ENCODE measurements around the gene ITGA8.

ITGA8 gene

DNA sequence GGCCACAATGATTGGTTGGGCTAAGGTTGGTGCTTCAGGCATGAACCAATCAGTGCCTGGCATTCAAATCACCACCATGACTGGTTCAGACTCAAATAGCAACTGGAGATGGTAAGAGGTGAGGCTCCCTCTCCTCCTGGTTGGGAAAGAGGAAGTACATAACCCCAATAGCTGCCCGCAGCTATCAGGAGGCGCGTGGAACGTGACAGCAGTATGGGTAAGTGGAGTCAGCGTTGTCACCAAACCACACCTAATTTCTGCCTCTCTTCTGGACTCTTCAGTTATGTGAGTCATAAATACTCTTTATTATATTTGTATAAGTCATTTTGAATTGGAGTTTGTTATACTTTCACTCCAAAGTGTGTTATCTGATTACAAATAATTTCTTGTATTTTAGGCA, 17.9 kb upstream of the ITGA8 start:
- ChIA-PET CTCF (no interaction called here), POLR2A (no interaction called here)
- peaks cover 0 to 7% (median 2%) of the 10 kb centered on the region in 5 experiments for H3K27me3 ChIP-seq (replicated peaks in 2 of 5; ENCODE audit: control insufficient read depth in 4 of 5, insufficient read depth in 5 of 5, low read length in 4 of 5)
- no peaks in the 10 kb centered on the region for H3K9me3 ChIP-seq (ENCODE audit: control extremely low read depth in 1 of 5, control insufficient read depth in 4 of 5, insufficient read depth in 2 of 5, low read depth in 1 of 5, low read length in 4 of 5)
- H3K4me1 ChIP-seq (ENCODE audit: control extremely low read depth in 1 of 4, control insufficient read depth in 4 of 4, insufficient read depth in 4 of 4, low read length in 3 of 4), result no peaks in the 10 kb centered on the region
- H3K4me3 ChIP-seq (ENCODE audit: control insufficient read depth in 1 of 7, extremely low read depth in 1 of 7, insufficient read depth in 4 of 7, low read depth in 2 of 7, low read length in 6 of 7), result no peak overlapping the region
- H3K36me3 ChIP-seq (ENCODE audit: control insufficient read depth in 4 of 4, insufficient read depth in 4 of 4, low read length in 3 of 4), result no peaks in the 10 kb centered on the region
- DNase-seq, result peak in 1 of 3 donors; percentile 4
- no peak overlapping the region for H3K27ac ChIP-seq (ENCODE audit: insufficient read depth in 1 of 2, low read depth in 1 of 2, low read length in 2 of 2, poor library complexity in 1 of 2, severe bottlenecking in 2 of 2)
- no CpG with 5 or more reads among the region's 5 CpGs for WGBS (ENCODE audit: insufficient coverage)

DNA sequence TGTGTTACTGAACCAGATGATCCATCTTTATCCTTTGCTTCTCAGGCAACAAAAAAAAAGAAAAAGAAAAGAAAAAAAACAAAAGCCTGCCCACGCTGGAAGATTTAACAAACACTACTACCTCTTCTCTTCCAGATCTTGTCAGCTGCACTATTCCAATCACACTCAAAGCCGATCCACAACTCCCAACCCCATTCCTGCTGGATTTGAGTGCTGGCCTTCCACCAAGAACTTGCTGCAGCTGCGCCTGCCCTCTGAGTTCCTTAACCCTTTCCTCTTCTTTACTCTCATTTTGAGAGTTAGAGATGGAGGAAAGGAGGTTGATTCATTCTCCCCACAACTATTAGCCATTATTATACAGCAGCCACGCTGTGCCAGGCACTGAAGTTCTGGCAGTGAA, 16.0 kb upstream of the ITGA8 start:
- CTCF ChIA-PET, result interaction anchor here (0.6 kb wide), 1 partner anchor 620 kb away, joined by 4 read pairs; no protein-coding TSS in a partner anchor
- Histone ChIP-seq H3K4me3 (ENCODE audit: control insufficient read depth in 1 of 7, extremely low read depth in 1 of 7, insufficient read depth in 4 of 7, low read depth in 2 of 7, low read length in 6 of 7) (no peak overlapping the region), H3K27ac (ENCODE audit: insufficient read depth in 1 of 2, low read depth in 1 of 2, low read length in 2 of 2, poor library complexity in 1 of 2, severe bottlenecking in 2 of 2) (no peak overlapping the region), H3K4me1 (ENCODE audit: control extremely low read depth in 1 of 4, control insufficient read depth in 4 of 4, insufficient read depth in 4 of 4, low read length in 3 of 4) (no peaks in the 10 kb centered on the region), H3K27me3 (replicated peaks in 2 of 5; ENCODE audit: control insufficient read depth in 4 of 5, insufficient read depth in 5 of 5, low read length in 4 of 5) (peaks cover 0 to 5% (median 2%) of the 10 kb centered on the region in 5 experiments), H3K9me3 (ENCODE audit: control extremely low read depth in 1 of 5, control insufficient read depth in 4 of 5, insufficient read depth in 2 of 5, low read depth in 1 of 5, low read length in 4 of 5) (no peaks in the 10 kb centered on the region), H3K36me3 (ENCODE audit: control insufficient read depth in 4 of 4, insufficient read depth in 4 of 4, low read length in 3 of 4) (no peaks in the 10 kb centered on the region)
- WGBS (ENCODE audit: insufficient coverage), result 50% methylated on average over 1 of the region's 4 CpGs
- POLR2A ChIA-PET, result no interaction called here
- no peak for DNase-seq

DNA sequence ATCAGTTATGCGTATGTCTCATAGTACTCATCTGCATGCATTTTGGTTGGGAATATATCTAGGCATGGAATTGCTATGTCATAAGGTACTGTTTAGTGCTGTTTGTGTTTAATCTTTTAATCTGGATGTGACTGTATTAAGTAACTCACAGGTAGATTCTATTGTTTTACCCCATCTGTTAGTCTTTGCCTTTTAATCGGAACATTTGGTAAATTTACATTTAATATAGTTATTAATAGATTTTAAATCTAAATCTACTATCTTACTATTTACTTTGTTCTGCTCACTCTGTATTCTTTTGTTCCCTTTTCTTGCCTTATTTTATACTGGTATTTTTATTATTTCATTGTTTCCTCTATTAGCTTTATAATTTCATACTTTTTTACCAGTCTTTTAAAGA, 10.6 kb upstream of the ITGA8 start:
- Histone ChIP-seq H3K9me3 (ENCODE audit: control extremely low read depth in 1 of 5, control insufficient read depth in 4 of 5, insufficient read depth in 2 of 5, low read depth in 1 of 5, low read length in 4 of 5) (peaks cover 0 to 3% (median 0%) of the 10 kb centered on the region in 5 experiments), H3K27ac (ENCODE audit: insufficient read depth in 1 of 2, low read depth in 1 of 2, low read length in 2 of 2, poor library complexity in 1 of 2, severe bottlenecking in 2 of 2) (no peak overlapping the region), H3K36me3 (ENCODE audit: control insufficient read depth in 4 of 4, insufficient read depth in 4 of 4, low read length in 3 of 4) (no peaks in the 10 kb centered on the region), H3K27me3 (replicated peaks in 2 of 5; ENCODE audit: control insufficient read depth in 4 of 5, insufficient read depth in 5 of 5, low read length in 4 of 5) (peaks cover 0 to 12% (median 3%) of the 10 kb centered on the region in 5 experiments), H3K4me1 (ENCODE audit: control extremely low read depth in 1 of 4, control insufficient read depth in 4 of 4, insufficient read depth in 4 of 4, low read length in 3 of 4) (no peaks in the 10 kb centered on the region), H3K4me3 (ENCODE audit: control insufficient read depth in 1 of 7, extremely low read depth in 1 of 7, insufficient read depth in 4 of 7, low read depth in 2 of 7, low read length in 6 of 7) (no peak overlapping the region)
- ChIA-PET POLR2A (no interaction called here), CTCF (no interaction called here)
- DNase-seq, result no peak
- 100% methylated on average over 1 of the region's 2 CpGs for WGBS (ENCODE audit: insufficient coverage)

DNA sequence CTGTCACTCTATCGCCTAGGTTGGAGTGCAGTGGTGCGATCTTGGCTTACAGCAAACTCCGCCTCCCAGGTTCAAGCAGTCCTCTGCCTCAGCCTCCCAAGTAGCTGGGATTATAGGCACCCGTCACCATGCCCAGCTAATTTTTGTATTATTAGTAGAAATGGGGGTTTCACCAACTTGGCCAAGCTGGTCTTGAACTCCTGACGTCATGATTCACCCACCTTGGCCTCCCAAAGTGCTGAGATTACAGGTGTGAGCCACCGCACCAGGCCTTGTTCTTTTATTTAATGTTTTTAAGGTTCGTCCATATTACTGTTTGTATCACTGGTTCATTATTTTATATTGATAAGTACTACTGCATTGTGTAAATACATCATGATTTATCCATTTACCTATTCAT, 10.2 kb upstream of the ITGA8 start:
- no peak overlapping the region for H3K4me3 ChIP-seq (ENCODE audit: control insufficient read depth in 1 of 7, extremely low read depth in 1 of 7, insufficient read depth in 4 of 7, low read depth in 2 of 7, low read length in 6 of 7)
- CTCF ChIA-PET, result interaction anchor here (0.9 kb wide), 1 partner anchor 9 kb away, joined by 4 read pairs; no protein-coding TSS in a partner anchor
- no peak overlapping the region for H3K27ac ChIP-seq (ENCODE audit: insufficient read depth in 1 of 2, low read depth in 1 of 2, low read length in 2 of 2, poor library complexity in 1 of 2, severe bottlenecking in 2 of 2)
- H3K9me3 ChIP-seq (ENCODE audit: control extremely low read depth in 1 of 5, control insufficient read depth in 4 of 5, insufficient read depth in 2 of 5, low read depth in 1 of 5, low read length in 4 of 5), result peaks cover 0 to 3% (median 0%) of the 10 kb centered on the region in 5 experiments
- POLR2A ChIA-PET, result no interaction called here
- WGBS (ENCODE audit: insufficient coverage), result 87% methylated on average over 3 of the region's 7 CpGs
- DNase-seq, result no peak
- no peaks in the 10 kb centered on the region for H3K4me1 ChIP-seq (ENCODE audit: control extremely low read depth in 1 of 4, control insufficient read depth in 4 of 4, insufficient read depth in 4 of 4, low read length in 3 of 4)
- H3K36me3 ChIP-seq (ENCODE audit: control insufficient read depth in 4 of 4, insufficient read depth in 4 of 4, low read length in 3 of 4), result no peaks in the 10 kb centered on the region
- peaks cover 0 to 17% (median 3%) of the 10 kb centered on the region in 5 experiments for H3K27me3 ChIP-seq (replicated peaks in 2 of 5; ENCODE audit: control insufficient read depth in 4 of 5, insufficient read depth in 5 of 5, low read length in 4 of 5)

DNA sequence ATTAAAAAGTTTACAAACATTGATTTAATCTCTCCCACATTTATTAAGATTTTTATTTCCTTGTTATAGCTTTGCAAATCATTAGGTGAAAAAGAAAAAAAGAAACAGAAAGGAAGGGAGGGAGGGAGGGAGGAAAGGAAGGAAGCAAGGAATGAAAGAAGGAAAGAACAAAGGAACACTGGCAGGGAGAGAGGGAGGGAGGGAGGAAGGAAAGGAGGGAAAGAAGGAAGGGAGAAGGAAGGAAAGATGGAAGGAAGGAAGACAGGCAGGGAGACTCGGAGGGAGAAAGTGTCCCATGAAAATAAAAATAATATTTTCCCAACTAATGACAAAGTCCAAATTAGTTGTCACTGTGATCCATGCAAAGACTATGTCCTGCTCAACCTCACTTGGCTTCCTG, 6.3 kb upstream of the ITGA8 start:
- no peaks in the 10 kb centered on the region for H3K4me1 ChIP-seq (ENCODE audit: control extremely low read depth in 1 of 4, control insufficient read depth in 4 of 4, insufficient read depth in 4 of 4, low read length in 3 of 4)
- CTCF ChIA-PET, result no interaction called here
- H3K4me3 ChIP-seq (ENCODE audit: control insufficient read depth in 1 of 7, extremely low read depth in 1 of 7, insufficient read depth in 4 of 7, low read depth in 2 of 7, low read length in 6 of 7), result no peak overlapping the region
- no peak overlapping the region for H3K27ac ChIP-seq (ENCODE audit: insufficient read depth in 1 of 2, low read depth in 1 of 2, low read length in 2 of 2, poor library complexity in 1 of 2, severe bottlenecking in 2 of 2)
- peaks cover 0 to 3% (median 0%) of the 10 kb centered on the region in 5 experiments for H3K9me3 ChIP-seq (ENCODE audit: control extremely low read depth in 1 of 5, control insufficient read depth in 4 of 5, insufficient read depth in 2 of 5, low read depth in 1 of 5, low read length in 4 of 5)
- H3K27me3 ChIP-seq (replicated peaks in 2 of 5; ENCODE audit: control insufficient read depth in 4 of 5, insufficient read depth in 5 of 5, low read length in 4 of 5), result peaks cover 4 to 36% (median 11%) of the 10 kb centered on the region in 5 experiments
- H3K36me3 ChIP-seq (ENCODE audit: control insufficient read depth in 4 of 4, insufficient read depth in 4 of 4, low read length in 3 of 4), result no peaks in the 10 kb centered on the region
- no peak for DNase-seq
- no CpG with 5 or more reads among the region's 1 CpG for WGBS (ENCODE audit: insufficient coverage)
- POLR2A ChIA-PET, result no interaction called here

DNA sequence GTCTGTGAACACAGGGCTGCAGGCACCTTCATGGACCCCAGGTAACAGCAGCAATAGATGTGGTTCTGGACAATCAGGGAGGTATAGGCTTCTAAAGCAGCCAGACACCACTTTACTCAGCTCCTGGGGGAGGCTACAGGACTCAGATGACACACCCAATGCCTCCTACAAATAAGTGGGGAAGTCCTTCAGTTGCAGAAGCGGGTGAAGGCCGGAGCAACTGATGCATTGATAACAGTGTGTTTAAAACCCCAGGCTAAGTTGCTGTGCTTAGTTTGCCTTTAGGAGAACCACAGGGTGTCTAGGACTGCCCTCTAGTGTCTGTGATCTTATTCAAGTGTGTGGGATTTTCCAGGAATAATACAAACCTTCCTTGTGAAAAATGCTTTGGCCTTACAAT, 5.9 kb upstream of the ITGA8 start:
- H3K27me3 ChIP-seq (replicated peaks in 2 of 5; ENCODE audit: control insufficient read depth in 4 of 5, insufficient read depth in 5 of 5, low read length in 4 of 5), result peaks cover 4 to 40% (median 16%) of the 10 kb centered on the region in 5 experiments
- H3K27ac ChIP-seq (ENCODE audit: insufficient read depth in 1 of 2, low read depth in 1 of 2, low read length in 2 of 2, poor library complexity in 1 of 2, severe bottlenecking in 2 of 2), result no peak overlapping the region
- H3K36me3 ChIP-seq (ENCODE audit: control insufficient read depth in 4 of 4, insufficient read depth in 4 of 4, low read length in 3 of 4), result no peaks in the 10 kb centered on the region
- H3K9me3 ChIP-seq (ENCODE audit: control extremely low read depth in 1 of 5, control insufficient read depth in 4 of 5, insufficient read depth in 2 of 5, low read depth in 1 of 5, low read length in 4 of 5), result peaks cover 0 to 3% (median 0%) of the 10 kb centered on the region in 5 experiments
- no peaks in the 10 kb centered on the region for H3K4me1 ChIP-seq (ENCODE audit: control extremely low read depth in 1 of 4, control insufficient read depth in 4 of 4, insufficient read depth in 4 of 4, low read length in 3 of 4)
- peak; percentile 32 to 42 (median 38) for DNase-seq
- CTCF ChIA-PET, result no interaction called here
- H3K4me3 ChIP-seq (ENCODE audit: control insufficient read depth in 1 of 7, extremely low read depth in 1 of 7, insufficient read depth in 4 of 7, low read depth in 2 of 7, low read length in 6 of 7), result no peak overlapping the region
- 0% methylated on average over 2 of the region's 2 CpGs for WGBS (ENCODE audit: insufficient coverage)
- POLR2A ChIA-PET, result no interaction called here

DNA sequence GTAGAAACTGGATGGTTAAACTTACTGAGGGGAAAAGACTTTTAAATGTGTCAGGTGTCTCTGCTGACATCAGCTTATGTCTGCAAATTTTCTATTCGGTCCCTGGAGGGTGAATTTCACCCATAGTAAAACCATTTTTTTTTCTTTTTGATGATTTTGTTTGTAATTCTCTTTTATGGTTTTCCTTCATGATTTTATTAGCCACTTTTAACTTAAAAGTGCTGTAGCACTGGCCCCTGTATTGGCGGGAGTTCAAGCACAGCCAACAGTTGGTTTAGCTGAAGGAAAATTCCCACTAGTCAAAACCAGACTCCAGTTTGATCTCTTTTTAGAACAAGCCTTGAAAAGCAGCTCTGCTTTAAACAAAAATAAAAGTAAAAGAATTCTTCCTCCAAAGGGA, 5.0 kb upstream of the ITGA8 start:
- POLR2A ChIA-PET, result no interaction called here
- peaks cover 4 to 49% (median 18%) of the 10 kb centered on the region in 5 experiments for H3K27me3 ChIP-seq (replicated peaks in 2 of 5; ENCODE audit: control insufficient read depth in 4 of 5, insufficient read depth in 5 of 5, low read length in 4 of 5)
- no peak overlapping the region for H3K4me3 ChIP-seq (ENCODE audit: control insufficient read depth in 1 of 7, extremely low read depth in 1 of 7, insufficient read depth in 4 of 7, low read depth in 2 of 7, low read length in 6 of 7)
- DNase-seq, result no peak
- CTCF ChIA-PET, result no interaction called here
- no peaks in the 10 kb centered on the region for H3K36me3 ChIP-seq (ENCODE audit: control insufficient read depth in 4 of 4, insufficient read depth in 4 of 4, low read length in 3 of 4)
- no peak overlapping the region for H3K27ac ChIP-seq (ENCODE audit: insufficient read depth in 1 of 2, low read depth in 1 of 2, low read length in 2 of 2, poor library complexity in 1 of 2, severe bottlenecking in 2 of 2)
- WGBS (ENCODE audit: insufficient coverage), result 100% methylated on average over 1 of the region's 2 CpGs
- peaks cover 0 to 4% (median 1%) of the 10 kb centered on the region in 4 experiments for H3K4me1 ChIP-seq (ENCODE audit: control extremely low read depth in 1 of 4, control insufficient read depth in 4 of 4, insufficient read depth in 4 of 4, low read length in 3 of 4)
- peaks cover 0 to under 1% (median 0%) of the 10 kb centered on the region in 5 experiments for H3K9me3 ChIP-seq (ENCODE audit: control extremely low read depth in 1 of 5, control insufficient read depth in 4 of 5, insufficient read depth in 2 of 5, low read depth in 1 of 5, low read length in 4 of 5)

All from common myeloid progenitor, CD34-positive (primary cell).